ENCODE measurements around the gene ESAM. TPM values are rescaled to one million over a fixed set of nuclear protein-coding genes. Genes with fewer than 3 reads are reported as not detected.
A peak's percentile ranks its signal among the peaks of the same experiment; 100 is the strongest.

ESAM gene
- total RNA-seq, 1 donor from 2014 or later: 490 TPM

GRCh38 chr11:124740277-124740882 is 21.7 kb downstream of the ESAM start:
- DNase-seq (ENCODE audit: low spot score): no peak
- peak overlapping the region; percentile 82 for H3K4me3 Mint-ChIP-seq (ENCODE audit: unreplicated experiment)
- peaks cover 6% of the 10 kb centered on the region for H3K36me3 Mint-ChIP-seq (ENCODE audit: low read depth, unreplicated experiment)
- peak; percentile 69 for TF ChIP-seq CTCF (IDR thresholded peaks at IDR 0.05; ENCODE audit: unreplicated experiment)
- peaks cover 5% of the 10 kb centered on the region for H3K9me3 Mint-ChIP-seq (ENCODE audit: unreplicated experiment)
- H3K4me1 Mint-ChIP-seq (ENCODE audit: unreplicated experiment): peaks cover 41% of the 10 kb centered on the region
- H3K27me3 Mint-ChIP-seq (ENCODE audit: unreplicated experiment): peaks cover 26% of the 10 kb centered on the region
- H3K27ac Mint-ChIP-seq (ENCODE audit: unreplicated experiment): no peak overlapping the region

- Mint-ChIP-seq H3K27me3 (ENCODE audit: unreplicated experiment) (peaks cover 23% of the 10 kb centered on the region), H3K27ac (ENCODE audit: unreplicated experiment) (peak within 1 kb of the TSS; percentile 70)
Measured at GRCh38 chr11:124739479-124740276, 22.4 kb downstream of the ESAM start, which contains the start of gene NRGN. NRGN (plus strand) TSS chr11:124739942; CDS start chr11:124740085, 143 bp downstream.

GRCh38 chr11:124738713-124739478 is 23.2 kb downstream of the ESAM start:
- Mint-ChIP-seq H3K9me3 (ENCODE audit: unreplicated experiment) (no peaks in the 10 kb centered on the region), H3K4me1 (ENCODE audit: unreplicated experiment) (peaks cover 43% of the 10 kb centered on the region), H3K27ac (ENCODE audit: unreplicated experiment) (peak overlapping the region; percentile 70), H3K36me3 (ENCODE audit: low read depth, unreplicated experiment) (peaks cover 6% of the 10 kb centered on the region), H3K4me3 (ENCODE audit: unreplicated experiment) (peak overlapping the region; percentile 76), H3K27me3 (ENCODE audit: unreplicated experiment) (peaks cover 20% of the 10 kb centered on the region)
- TF ChIP-seq CTCF (IDR thresholded peaks at IDR 0.05; ENCODE audit: unreplicated experiment): no peak
- DNase-seq (ENCODE audit: low spot score): no peak

More at GRCh38 chr11:124739479-124740276, 22.4 kb downstream of the ESAM start, which contains the start of gene NRGN:
- Mint-ChIP-seq H3K4me3 (ENCODE audit: unreplicated experiment) (peak within 1 kb of the TSS; percentile 82), H3K36me3 (ENCODE audit: low read depth, unreplicated experiment) (peaks cover 6% of the 10 kb centered on the region), H3K4me1 (ENCODE audit: unreplicated experiment) (peaks cover 38% of the 10 kb centered on the region), H3K9me3 (ENCODE audit: unreplicated experiment) (no peaks in the 10 kb centered on the region)
- no peak for TF ChIP-seq CTCF (IDR thresholded peaks at IDR 0.05; ENCODE audit: unreplicated experiment)
- peak; percentile 95 for DNase-seq (ENCODE audit: low spot score)

- no peak for DNase-seq (ENCODE audit: low spot score)
- Mint-ChIP-seq H3K9me3 (ENCODE audit: unreplicated experiment) (no peaks in the 10 kb centered on the region), H3K36me3 (ENCODE audit: low read depth, unreplicated experiment) (peaks cover 6% of the 10 kb centered on the region), H3K27ac (ENCODE audit: unreplicated experiment) (no peak overlapping the region), H3K4me1 (ENCODE audit: unreplicated experiment) (peaks cover 43% of the 10 kb centered on the region), H3K4me3 (ENCODE audit: unreplicated experiment) (no peak overlapping the region), H3K27me3 (ENCODE audit: unreplicated experiment) (peaks cover 15% of the 10 kb centered on the region)
- TF ChIP-seq CTCF (IDR thresholded peaks at IDR 0.05; ENCODE audit: unreplicated experiment): no peak
Measured at GRCh38 chr11:124737638-124738305, 24.3 kb downstream of the ESAM start.
